Measurements from ENCODE around the gene GPC6.
A peak's percentile ranks its signal among the peaks of the same experiment; 100 is the strongest.

The GPC6 gene

GRCh38 chr13:94232161-94232950 is 1005.7 kb downstream of the GPC6 start:
- no peak for ATAC-seq
- no peak overlapping the region for H3K27ac Mint-ChIP-seq
- no peaks in the 10 kb centered on the region for H3K27me3 Mint-ChIP-seq
- H3K9me3 Mint-ChIP-seq, result no peaks in the 10 kb centered on the region
- no peak overlapping the region for H3K4me3 Mint-ChIP-seq
- H3K36me3 Mint-ChIP-seq (ENCODE audit: low read depth), result no peaks in the 10 kb centered on the region
- peaks cover 22% of the 10 kb centered on the region for H3K4me1 Mint-ChIP-seq
- DNase-seq, result no peak

DNA sequence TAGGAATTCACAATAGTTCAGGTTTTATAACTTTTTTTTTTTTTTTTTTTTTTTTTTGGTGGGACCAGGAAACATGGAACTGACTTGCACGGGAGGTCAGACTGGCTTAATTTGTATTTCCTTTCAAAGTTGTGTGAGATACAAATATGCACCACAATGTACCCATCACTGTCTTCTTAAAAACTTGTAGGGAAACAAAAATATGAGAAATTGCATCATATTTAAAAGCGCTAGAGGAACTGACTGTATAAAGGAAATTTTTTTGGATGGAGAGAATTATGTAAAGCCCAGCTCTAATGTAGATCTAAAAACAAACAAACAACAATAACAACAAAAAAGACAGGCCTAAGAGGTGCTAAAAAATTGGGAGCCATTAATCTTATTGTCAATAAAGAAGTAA is 1006.3 kb downstream of the GPC6 start:
- Mint-ChIP-seq H3K9me3 (no peaks in the 10 kb centered on the region), H3K27me3 (no peaks in the 10 kb centered on the region), H3K4me1 (peaks cover 28% of the 10 kb centered on the region), H3K36me3 (ENCODE audit: low read depth) (no peaks in the 10 kb centered on the region), H3K27ac (no peak overlapping the region), H3K4me3 (no peak overlapping the region)
- DNase-seq (no peak), ATAC-seq (no peak)

- H3K9me3 Mint-ChIP-seq, result no peaks in the 10 kb centered on the region
- no peak for DNase-seq
- no peaks in the 10 kb centered on the region for H3K27me3 Mint-ChIP-seq
- peaks cover 33% of the 10 kb centered on the region for H3K4me1 Mint-ChIP-seq
- ATAC-seq, result no peak
- no peaks in the 10 kb centered on the region for H3K36me3 Mint-ChIP-seq (ENCODE audit: low read depth)
- no peak overlapping the region for H3K4me3 Mint-ChIP-seq
- no peak overlapping the region for H3K27ac Mint-ChIP-seq
These were observed 1006.8 kb downstream of the GPC6 start for GRCh38 chr13:94233401-94233800.

- no peak for DNase-seq
- ATAC-seq, result no peak
- Mint-ChIP-seq H3K27me3 (no peaks in the 10 kb centered on the region), H3K4me1 (peaks cover 37% of the 10 kb centered on the region), H3K36me3 (ENCODE audit: low read depth) (no peaks in the 10 kb centered on the region), H3K27ac (no peak overlapping the region), H3K9me3 (no peaks in the 10 kb centered on the region), H3K4me3 (no peak overlapping the region)
These were observed 1007.2 kb downstream of the GPC6 start for GRCh38 chr13:94233837-94234236.

- ATAC-seq, result no peak
- Mint-ChIP-seq H3K4me1 (peaks cover 46% of the 10 kb centered on the region), H3K27ac (no peak overlapping the region), H3K36me3 (ENCODE audit: low read depth) (no peaks in the 10 kb centered on the region), H3K9me3 (no peaks in the 10 kb centered on the region), H3K4me3 (no peak overlapping the region), H3K27me3 (no peaks in the 10 kb centered on the region)
- DNase-seq, result no peak
These were observed 1008.1 kb downstream of the GPC6 start for GRCh38 chr13:94234738-94235137.

GRCh38 chr13:94236132-94236531 is 1009.5 kb downstream of the GPC6 start:
- Mint-ChIP-seq H3K9me3 (no peaks in the 10 kb centered on the region), H3K27ac (no peak overlapping the region), H3K4me1 (peaks cover 50% of the 10 kb centered on the region), H3K27me3 (no peaks in the 10 kb centered on the region), H3K36me3 (ENCODE audit: low read depth) (no peaks in the 10 kb centered on the region), H3K4me3 (no peak overlapping the region)
- no peak for DNase-seq
- no peak for ATAC-seq

DNA sequence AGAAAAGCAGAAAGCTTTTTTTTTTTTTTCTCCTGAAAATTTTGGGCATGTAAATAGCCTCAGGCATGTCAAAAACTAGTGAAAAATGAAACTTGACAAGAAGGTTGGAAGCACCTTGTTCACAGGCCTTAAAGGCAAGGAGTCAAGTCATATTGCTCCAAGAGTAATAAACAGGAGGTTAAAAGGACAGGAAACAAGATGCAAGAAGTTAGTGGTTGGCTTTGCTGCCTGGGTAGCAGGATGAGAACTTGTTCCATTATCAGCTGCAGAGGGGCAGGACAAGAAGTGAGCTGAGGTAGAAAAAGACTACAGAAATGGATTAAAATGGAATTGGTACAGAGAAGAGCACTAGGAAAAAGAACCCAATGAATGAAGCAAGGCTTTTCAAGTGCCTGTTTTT is 1010.3 kb downstream of the GPC6 start:
- DNase-seq (no peak), ATAC-seq (peak; percentile 67)
- Mint-ChIP-seq H3K4me3 (peak overlapping the region; percentile 3), H3K27me3 (no peaks in the 10 kb centered on the region), H3K27ac (peak overlapping the region; percentile 32), H3K36me3 (ENCODE audit: low read depth) (no peaks in the 10 kb centered on the region), H3K4me1 (peaks cover 50% of the 10 kb centered on the region), H3K9me3 (no peaks in the 10 kb centered on the region)

- Mint-ChIP-seq H3K27me3 (no peaks in the 10 kb centered on the region), H3K9me3 (no peaks in the 10 kb centered on the region), H3K36me3 (ENCODE audit: low read depth) (no peaks in the 10 kb centered on the region), H3K4me3 (peak overlapping the region; percentile 5), H3K4me1 (peaks cover 62% of the 10 kb centered on the region), H3K27ac (peak overlapping the region; percentile 67)
- peak; percentile 76 for ATAC-seq
- no peak for DNase-seq
These were observed 1012.5 kb downstream of the GPC6 start for GRCh38 chr13:94239135-94239534.

GRCh38 chr13:94242554-94242953 is 1015.9 kb downstream of the GPC6 start:
- no peaks in the 10 kb centered on the region for H3K36me3 Mint-ChIP-seq (ENCODE audit: low read depth)
- H3K27me3 Mint-ChIP-seq, result no peaks in the 10 kb centered on the region
- no peak overlapping the region for H3K4me3 Mint-ChIP-seq
- H3K4me1 Mint-ChIP-seq, result peaks cover 40% of the 10 kb centered on the region
- peaks cover 15% of the 10 kb centered on the region for H3K9me3 Mint-ChIP-seq
- ATAC-seq (peak; percentile 21), DNase-seq (no peak)
- H3K27ac Mint-ChIP-seq, result no peak overlapping the region

GRCh38 chr13:94243551-94243950 is 1016.9 kb downstream of the GPC6 start:
- DNase-seq (no peak), ATAC-seq (no peak)
- Mint-ChIP-seq H3K27me3 (no peaks in the 10 kb centered on the region), H3K4me3 (no peak overlapping the region), H3K36me3 (ENCODE audit: low read depth) (no peaks in the 10 kb centered on the region), H3K4me1 (peaks cover 37% of the 10 kb centered on the region), H3K9me3 (peaks cover 15% of the 10 kb centered on the region), H3K27ac (no peak overlapping the region)

- H3K36me3 Mint-ChIP-seq (ENCODE audit: low read depth), result no peaks in the 10 kb centered on the region
- no peak overlapping the region for H3K27ac Mint-ChIP-seq
- H3K4me1 Mint-ChIP-seq, result peaks cover 32% of the 10 kb centered on the region
- peaks cover 21% of the 10 kb centered on the region for H3K9me3 Mint-ChIP-seq
- no peak overlapping the region for H3K4me3 Mint-ChIP-seq
- H3K27me3 Mint-ChIP-seq, result peaks cover 5% of the 10 kb centered on the region
- DNase-seq (no peak), ATAC-seq (no peak)
These were observed 1019.9 kb downstream of the GPC6 start for GRCh38 chr13:94246495-94246894.

- peaks cover 21% of the 10 kb centered on the region for H3K9me3 Mint-ChIP-seq
- H3K27me3 Mint-ChIP-seq, result peaks cover 5% of the 10 kb centered on the region
- DNase-seq (no peak), ATAC-seq (no peak)
- no peaks in the 10 kb centered on the region for H3K36me3 Mint-ChIP-seq (ENCODE audit: low read depth)
- H3K27ac Mint-ChIP-seq, result peak overlapping the region; percentile 86
- no peak overlapping the region for H3K4me3 Mint-ChIP-seq
- H3K4me1 Mint-ChIP-seq, result peaks cover 27% of the 10 kb centered on the region
These were observed 1021.3 kb downstream of the GPC6 start for GRCh38 chr13:94247890-94248289.

DNA sequence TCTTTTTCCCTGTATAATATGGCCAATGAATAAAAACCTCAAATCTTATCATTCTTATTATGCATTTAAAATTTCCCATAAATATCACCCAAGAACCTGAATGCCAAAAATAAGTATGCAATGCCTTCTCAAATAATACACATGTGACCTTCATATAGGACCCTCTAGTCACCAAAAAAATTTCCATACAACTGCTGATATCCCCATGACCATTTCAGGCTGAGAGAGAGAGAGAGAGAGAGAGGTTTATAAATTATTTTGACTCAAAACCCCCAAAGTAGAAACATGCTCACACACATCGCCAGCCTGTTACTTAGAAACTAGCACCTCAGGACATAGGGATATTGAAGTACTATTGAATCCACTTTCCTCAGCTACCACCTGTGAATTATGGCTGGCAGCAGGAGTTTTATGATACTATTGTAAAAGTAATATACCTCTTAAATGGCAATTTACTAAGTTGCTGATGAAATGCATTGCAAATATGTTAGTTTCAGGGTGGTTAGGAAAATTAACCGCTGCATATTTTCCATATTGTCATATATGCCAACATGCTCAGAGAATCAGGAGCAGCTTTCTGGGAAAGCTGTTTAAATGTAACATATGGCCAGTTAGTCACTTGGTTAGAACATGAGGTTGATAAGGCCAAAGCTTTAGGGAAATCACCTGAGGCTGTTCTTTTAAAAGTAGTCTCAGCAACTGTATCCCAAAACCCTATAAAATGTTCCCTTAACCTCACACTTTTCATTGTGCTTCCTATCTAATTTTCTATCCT is 1022.0 kb downstream of the GPC6 start:
- peaks cover 21% of the 10 kb centered on the region for H3K9me3 Mint-ChIP-seq
- peaks cover 5% of the 10 kb centered on the region for H3K27me3 Mint-ChIP-seq
- DNase-seq (no peak), ATAC-seq (peak; percentile 83)
- H3K4me1 Mint-ChIP-seq, result peaks cover 21% of the 10 kb centered on the region
- H3K27ac Mint-ChIP-seq, result peak overlapping the region; percentile 86
- H3K36me3 Mint-ChIP-seq (ENCODE audit: low read depth), result no peaks in the 10 kb centered on the region
- no peak overlapping the region for H3K4me3 Mint-ChIP-seq

GRCh38 chr13:94249512-94249911 is 1022.9 kb downstream of the GPC6 start:
- Mint-ChIP-seq H3K27ac (peak overlapping the region; percentile 86), H3K27me3 (peaks cover 5% of the 10 kb centered on the region), H3K9me3 (peaks cover 21% of the 10 kb centered on the region), H3K4me1 (peaks cover 19% of the 10 kb centered on the region), H3K36me3 (ENCODE audit: low read depth) (no peaks in the 10 kb centered on the region), H3K4me3 (no peak overlapping the region)
- peak; percentile 27 for ATAC-seq
- no peak for DNase-seq

Measured in activated naive CD8-positive, alpha-beta T cell treated with anti-CD3 and anti-CD28 coated beads, Interleukin-2, amount 50 U/mL, for 24 hours (primary cell).